Liver (tissue), 9 donors: Measurements from ENCODE around the gene KSR2. TPM values are rescaled to one million over a fixed set of nuclear protein-coding genes. Genes with fewer than 3 reads are reported as not detected.

Experiments
- DNase-seq: peaks from one replicate; pipeline ENCODE4 v3.0.0-alpha.2; 2017; ENCODE audit warnings: low spot score
- H3K27ac ChIP-seq, 2 donors: one replicate each; pipeline ENCODE4 v1.7.0; 2013; ENCODE audit warnings: inconsistent platforms in 2 of 2, low read length in 2 of 2, control low read depth in 1 of 2, low read depth in 1 of 2, mild to moderate bottlenecking in 1 of 2
- H3K27me3 ChIP-seq, 4 donors: one replicate each; pipeline versions ENCODE4 v1.6.1 to v1.7.0; 2013; ENCODE audit warnings: low read length in 3 of 4, inconsistent platforms in 1 of 4, mild to moderate bottlenecking in 1 of 4, moderate library complexity in 1 of 4; ENCODE audit not compliant: control insufficient read depth in 4 of 4, insufficient read depth in 4 of 4
- H3K36me3 ChIP-seq, 4 donors: one replicate each; pipeline versions ENCODE4 v1.6.1 to v1.7.0; 2013; ENCODE audit warnings: low read length in 3 of 4, mild to moderate bottlenecking in 3 of 4, low read depth in 1 of 4, moderate library complexity in 1 of 4; ENCODE audit not compliant: control insufficient read depth in 4 of 4, insufficient read depth in 3 of 4
- H3K4me1 ChIP-seq, 4 donors: one replicate each; pipeline versions ENCODE4 v1.6.1 to v1.7.0; 2013; ENCODE audit warnings: low read length in 3 of 4, mild to moderate bottlenecking in 3 of 4, moderate library complexity in 1 of 4; ENCODE audit not compliant: control insufficient read depth in 4 of 4, insufficient read depth in 4 of 4
- H3K4me3 ChIP-seq, 3 donors: one replicate each; pipeline versions ENCODE4 v1.6.1 to v1.7.0; 2013; ENCODE audit warnings: low read length in 3 of 3, control low read depth in 1 of 3, low read depth in 1 of 3, mild to moderate bottlenecking in 1 of 3
- H3K9ac ChIP-seq, 2 donors: one replicate each; pipeline ENCODE4 v1.7.0; 2013; ENCODE audit warnings: low read length in 2 of 2, mild to moderate bottlenecking in 2 of 2, moderate library complexity in 2 of 2, control low read depth in 1 of 2, low read depth in 1 of 2
- H3K9me3 ChIP-seq, 4 donors: one replicate each; pipeline versions ENCODE4 v1.6.1 to v1.7.0; 2013; ENCODE audit warnings: low read length in 3 of 4; ENCODE audit not compliant: control insufficient read depth in 4 of 4
- EGR1 ChIP-seq, 2 donors: IDR thresholded peaks; 2 replicates each; pipeline ENCODE4 v1.6.1; 2016 to 2018; ENCODE audit warnings: antibody characterized with exemption in 2 of 2, low read depth in 2 of 2
- FOXA1 ChIP-seq: IDR thresholded peaks from 2 replicates; pipeline ENCODE4 v1.6.1; 2016; ENCODE audit warnings: antibody characterized with exemption
- FOXA2 ChIP-seq: IDR thresholded peaks from 2 replicates; pipeline ENCODE4 v1.6.1; 2016; ENCODE audit warnings: antibody characterized with exemption
- GABPA ChIP-seq, 2 donors: IDR thresholded peaks in 1 of 2; conservative IDR thresholded peaks in 1 of 2; 2 replicates each; pipeline ENCODE4 v1.6.1; 2016; ENCODE audit warnings: antibody characterized with exemption in 2 of 2, mild to moderate bottlenecking in 1 of 2, moderate library complexity in 1 of 2
- HNF4A ChIP-seq, 2 donors: conservative IDR thresholded peaks; 2 replicates each; pipeline ENCODE4 v1.6.1; 2016; ENCODE audit warnings: antibody characterized with exemption in 2 of 2, mild to moderate bottlenecking in 2 of 2
- HNF4G ChIP-seq: IDR thresholded peaks from 2 replicates; pipeline ENCODE4 v1.6.1; 2016; ENCODE audit warnings: antibody characterized with exemption
- NR2F2 ChIP-seq: IDR thresholded peaks from 2 replicates; pipeline ENCODE4 v1.6.1; 2016; ENCODE audit warnings: antibody characterized with exemption
- RAD21 ChIP-seq, 2 donors: IDR thresholded peaks; 2 replicates each; pipeline ENCODE4 v1.6.1; 2016; ENCODE audit warnings: antibody characterized with exemption in 2 of 2, mild to moderate bottlenecking in 2 of 2
- RXRA ChIP-seq, 2 donors: IDR thresholded peaks; 2 replicates each; pipeline ENCODE4 v1.6.1; 2017 to 2018; ENCODE audit warnings: antibody characterized with exemption in 2 of 2, mild to moderate bottlenecking in 1 of 2
- SP1 ChIP-seq: IDR thresholded peaks from 2 replicates; pipeline ENCODE4 v1.6.1; 2018; ENCODE audit warnings: antibody characterized with exemption, mild to moderate bottlenecking
- YY1 ChIP-seq: IDR thresholded peaks from 2 replicates; pipeline ENCODE4 v1.6.1; 2016; ENCODE audit warnings: antibody characterized with exemption, mild to moderate bottlenecking
- WGBS: extraction: QIAGEN DNeasy Blood & Tissue Kit; methylation state at CpG from one replicate; pipeline ENCODE4 v1.1.7; 2013; 5-methylcytosine and 5-hydroxymethylcytosine counted together
- polyA plus RNA-seq, 2 donors: library from polyadenylated mRNA; stranded (reverse) in 1 of 2; unstranded in 1 of 2; fragments of 200-250 nt in 1 of 2; fragments of >200 nt in 1 of 2; fragmentation: Nextera tagmentation in 1 of 2; extraction: Ambion mirVana in 1 of 2; gene quantifications; one replicate each; pipeline versions ENCODE4 v1.2.1 to v1.2.3, GENCODE V29; 2013 to 2015
- total RNA-seq, 2 donors: library from RNA; depleted of rRNA; stranded (reverse); fragments of >200 nt; gene quantifications; one replicate each; pipeline ENCODE4 v1.2.3, GENCODE V29; 2014
- TF ChIP-seq, protein P1 (sequence below): IDR thresholded peaks from 2 replicates; pipeline ENCODE4 v1.6.1; 2016; ENCODE audit warnings: antibody characterized with exemption
- TF ChIP-seq, protein P2 (sequence below): IDR thresholded peaks from 2 replicates; pipeline ENCODE4 v1.6.1; 2016; ENCODE audit warnings: antibody characterized with exemption, mild to moderate bottlenecking
- TF ChIP-seq, protein P3 (sequence below): fragments of 150-350 bp; IDR thresholded peaks from 2 replicates; pipeline ENCODE4 v1.5.1; 2017; ENCODE audit warnings: improper control_type of control experiment, low read depth, low read length; ENCODE audit not compliant: missing input control
- TF ChIP-seq, protein P4 (sequence below): IDR thresholded peaks from 2 replicates; pipeline ENCODE4 v1.6.1; 2016; ENCODE audit warnings: antibody characterized with exemption
- TF ChIP-seq, protein P5 (sequence below): IDR thresholded peaks from 2 replicates; pipeline ENCODE4 v1.6.1; 2016; ENCODE audit warnings: antibody characterized with exemption
- donor health status: healthy.
- donor health status: healthy.
- donor health status: healthy.
- donor health status: healthy.
- donor health status: healthy.

The KSR2 gene
- total and polyA plus RNA-seq, 4 donors: under 0.01 to 0.02 (median under 0.01) TPM; not detected in 1

DNA sequence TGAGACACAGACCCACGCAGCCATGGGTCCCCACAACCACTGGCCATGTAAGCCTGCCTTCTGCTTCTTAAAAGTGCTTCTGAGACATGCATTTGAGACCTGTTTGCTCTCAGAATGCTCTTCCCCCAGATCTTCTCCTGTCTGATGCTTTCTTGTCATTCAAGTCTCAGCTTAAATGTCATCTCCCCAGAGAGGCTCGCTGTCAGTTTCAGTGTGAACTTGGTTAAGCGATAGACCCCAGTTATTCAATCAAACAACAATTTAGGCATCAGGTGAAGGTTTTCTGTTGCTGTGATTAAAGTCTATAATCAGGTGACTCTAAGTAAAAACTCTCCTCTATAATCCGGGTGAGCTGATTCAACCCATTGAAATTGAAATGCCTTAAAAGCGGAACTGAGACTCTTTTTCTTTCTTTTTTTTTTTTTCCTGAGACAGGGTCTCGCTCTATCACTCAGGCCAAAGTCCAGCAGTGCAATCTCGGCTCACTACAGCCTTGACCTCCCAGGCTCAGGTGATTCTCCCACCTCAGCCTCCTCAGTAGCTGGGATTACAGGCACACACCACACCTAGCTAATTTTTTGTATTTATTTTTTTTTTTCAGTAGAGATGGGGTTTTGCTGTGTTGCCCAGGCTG, 123.4 kb downstream of the KSR2 start:
- Histone ChIP-seq H3K9me3 (peaks cover 0 to 6% (median 2%) of the 10 kb centered on the region in 4 donors), H3K27ac (no peak overlapping the region), H3K4me3 (no peak overlapping the region), H3K27me3 (peaks cover 0 to 6% (median 2%) of the 10 kb centered on the region in 4 donors), H3K36me3 (no peaks in the 10 kb centered on the region), H3K9ac (no peak overlapping the region), H3K4me1 (no peaks in the 10 kb centered on the region)
- 71% methylated on average over 7 of the region's 7 CpGs for WGBS
- no peak for DNase-seq
- TF ChIP-seq, protein P1, sequence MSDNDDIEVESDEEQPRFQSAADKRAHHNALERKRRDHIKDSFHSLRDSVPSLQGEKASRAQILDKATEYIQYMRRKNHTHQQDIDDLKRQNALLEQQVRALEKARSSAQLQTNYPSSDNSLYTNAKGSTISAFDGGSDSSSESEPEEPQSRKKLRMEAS: no peak
- no peak for TF ChIP-seq SP1
- no peak for TF ChIP-seq RAD21 (IDR thresholded peaks at IDR 0.05)
- TF ChIP-seq RXRA (IDR thresholded peaks at IDR 0.05): no peak
- TF ChIP-seq, protein P2, sequence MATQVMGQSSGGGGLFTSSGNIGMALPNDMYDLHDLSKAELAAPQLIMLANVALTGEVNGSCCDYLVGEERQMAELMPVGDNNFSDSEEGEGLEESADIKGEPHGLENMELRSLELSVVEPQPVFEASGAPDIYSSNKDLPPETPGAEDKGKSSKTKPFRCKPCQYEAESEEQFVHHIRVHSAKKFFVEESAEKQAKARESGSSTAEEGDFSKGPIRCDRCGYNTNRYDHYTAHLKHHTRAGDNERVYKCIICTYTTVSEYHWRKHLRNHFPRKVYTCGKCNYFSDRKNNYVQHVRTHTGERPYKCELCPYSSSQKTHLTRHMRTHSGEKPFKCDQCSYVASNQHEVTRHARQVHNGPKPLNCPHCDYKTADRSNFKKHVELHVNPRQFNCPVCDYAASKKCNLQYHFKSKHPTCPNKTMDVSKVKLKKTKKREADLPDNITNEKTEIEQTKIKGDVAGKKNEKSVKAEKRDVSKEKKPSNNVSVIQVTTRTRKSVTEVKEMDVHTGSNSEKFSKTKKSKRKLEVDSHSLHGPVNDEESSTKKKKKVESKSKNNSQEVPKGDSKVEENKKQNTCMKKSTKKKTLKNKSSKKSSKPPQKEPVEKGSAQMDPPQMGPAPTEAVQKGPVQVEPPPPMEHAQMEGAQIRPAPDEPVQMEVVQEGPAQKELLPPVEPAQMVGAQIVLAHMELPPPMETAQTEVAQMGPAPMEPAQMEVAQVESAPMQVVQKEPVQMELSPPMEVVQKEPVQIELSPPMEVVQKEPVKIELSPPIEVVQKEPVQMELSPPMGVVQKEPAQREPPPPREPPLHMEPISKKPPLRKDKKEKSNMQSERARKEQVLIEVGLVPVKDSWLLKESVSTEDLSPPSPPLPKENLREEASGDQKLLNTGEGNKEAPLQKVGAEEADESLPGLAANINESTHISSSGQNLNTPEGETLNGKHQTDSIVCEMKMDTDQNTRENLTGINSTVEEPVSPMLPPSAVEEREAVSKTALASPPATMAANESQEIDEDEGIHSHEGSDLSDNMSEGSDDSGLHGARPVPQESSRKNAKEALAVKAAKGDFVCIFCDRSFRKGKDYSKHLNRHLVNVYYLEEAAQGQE: no peak
- TF ChIP-seq HNF4G: no peak
- TF ChIP-seq, protein P3, sequence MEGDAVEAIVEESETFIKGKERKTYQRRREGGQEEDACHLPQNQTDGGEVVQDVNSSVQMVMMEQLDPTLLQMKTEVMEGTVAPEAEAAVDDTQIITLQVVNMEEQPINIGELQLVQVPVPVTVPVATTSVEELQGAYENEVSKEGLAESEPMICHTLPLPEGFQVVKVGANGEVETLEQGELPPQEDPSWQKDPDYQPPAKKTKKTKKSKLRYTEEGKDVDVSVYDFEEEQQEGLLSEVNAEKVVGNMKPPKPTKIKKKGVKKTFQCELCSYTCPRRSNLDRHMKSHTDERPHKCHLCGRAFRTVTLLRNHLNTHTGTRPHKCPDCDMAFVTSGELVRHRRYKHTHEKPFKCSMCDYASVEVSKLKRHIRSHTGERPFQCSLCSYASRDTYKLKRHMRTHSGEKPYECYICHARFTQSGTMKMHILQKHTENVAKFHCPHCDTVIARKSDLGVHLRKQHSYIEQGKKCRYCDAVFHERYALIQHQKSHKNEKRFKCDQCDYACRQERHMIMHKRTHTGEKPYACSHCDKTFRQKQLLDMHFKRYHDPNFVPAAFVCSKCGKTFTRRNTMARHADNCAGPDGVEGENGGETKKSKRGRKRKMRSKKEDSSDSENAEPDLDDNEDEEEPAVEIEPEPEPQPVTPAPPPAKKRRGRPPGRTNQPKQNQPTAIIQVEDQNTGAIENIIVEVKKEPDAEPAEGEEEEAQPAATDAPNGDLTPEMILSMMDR: no peak
- no peak for TF ChIP-seq FOXA1
- TF ChIP-seq, protein P4, sequence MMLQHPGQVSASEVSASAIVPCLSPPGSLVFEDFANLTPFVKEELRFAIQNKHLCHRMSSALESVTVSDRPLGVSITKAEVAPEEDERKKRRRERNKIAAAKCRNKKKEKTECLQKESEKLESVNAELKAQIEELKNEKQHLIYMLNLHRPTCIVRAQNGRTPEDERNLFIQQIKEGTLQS: no peak
- no peak for TF ChIP-seq YY1
- TF ChIP-seq NR2F2: no peak
- no peak for TF ChIP-seq HNF4A (conservative IDR thresholded peaks at IDR 0.05)
- TF ChIP-seq EGR1 (IDR thresholded peaks at IDR 0.05; ENCODE audit: low read depth in 2 of 2): no peak
- TF ChIP-seq, protein P5, sequence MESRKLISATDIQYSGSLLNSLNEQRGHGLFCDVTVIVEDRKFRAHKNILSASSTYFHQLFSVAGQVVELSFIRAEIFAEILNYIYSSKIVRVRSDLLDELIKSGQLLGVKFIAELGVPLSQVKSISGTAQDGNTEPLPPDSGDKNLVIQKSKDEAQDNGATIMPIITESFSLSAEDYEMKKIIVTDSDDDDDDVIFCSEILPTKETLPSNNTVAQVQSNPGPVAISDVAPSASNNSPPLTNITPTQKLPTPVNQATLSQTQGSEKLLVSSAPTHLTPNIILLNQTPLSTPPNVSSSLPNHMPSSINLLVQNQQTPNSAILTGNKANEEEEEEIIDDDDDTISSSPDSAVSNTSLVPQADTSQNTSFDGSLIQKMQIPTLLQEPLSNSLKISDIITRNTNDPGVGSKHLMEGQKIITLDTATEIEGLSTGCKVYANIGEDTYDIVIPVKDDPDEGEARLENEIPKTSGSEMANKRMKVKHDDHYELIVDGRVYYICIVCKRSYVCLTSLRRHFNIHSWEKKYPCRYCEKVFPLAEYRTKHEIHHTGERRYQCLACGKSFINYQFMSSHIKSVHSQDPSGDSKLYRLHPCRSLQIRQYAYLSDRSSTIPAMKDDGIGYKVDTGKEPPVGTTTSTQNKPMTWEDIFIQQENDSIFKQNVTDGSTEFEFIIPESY: no peak
- no peak for TF ChIP-seq GABPA (IDR thresholded peaks at IDR 0.05 in 1 of 2, conservative IDR thresholded peaks at IDR 0.05 in 1 of 2)
- TF ChIP-seq FOXA2: no peak
